Mesothelial cell of epicardium (in vitro differentiated cells): ENCODE data around the gene SETBP1. TPM values are rescaled to one million over a fixed set of nuclear protein-coding genes. Genes with fewer than 3 reads are reported as not detected.

Source experiments
- DNase-seq, 2 experiments: peaks; one replicate each; pipeline ENCODE4 v3.0.0; 2021; ENCODE audit warnings: low spot score in 2 of 2; ENCODE audit not compliant: unreplicated experiment in 2 of 2
- H3K27ac Mint-ChIP-seq: 2 replicates; pipeline ENCODE4 v1.8.0; 2021; ENCODE audit warnings: mixed read lengths
- H3K27me3 Mint-ChIP-seq: 2 replicates; pipeline ENCODE4 v1.8.0; 2021; ENCODE audit warnings: low read depth, mixed read lengths
- H3K36me3 Mint-ChIP-seq: 2 replicates; pipeline ENCODE4 v1.8.0; 2021; ENCODE audit warnings: mixed read lengths
- H3K4me1 Mint-ChIP-seq: 2 replicates; pipeline ENCODE4 v1.8.0; 2021; ENCODE audit warnings: mixed read lengths
- H3K4me3 Mint-ChIP-seq: 2 replicates; pipeline ENCODE4 v1.8.0; 2021; ENCODE audit warnings: mild to moderate bottlenecking, moderate library complexity, mixed read lengths
- H3K9me3 Mint-ChIP-seq: 2 replicates; pipeline ENCODE4 v1.8.0; 2021; ENCODE audit warnings: mixed read lengths
- CTCF ChIP-seq: fragments of 200-600 bp; sonication (generic); IDR thresholded peaks from one replicate; pipeline ENCODE4 v1.5.0; 2021; ENCODE audit warnings: antibody characterized with exemption; ENCODE audit not compliant: unreplicated experiment
- total RNA-seq: library from RNA; stranded (reverse); gene quantifications from 3 replicates; pipeline ENCODE4 v1.2.1, GENCODE V29; 2021

SETBP1 gene
- total RNA-seq, 1 donor from 2014 or later: 47.7 TPM

GRCh38 chr18:44899832-44900231 lies 219.1 kb downstream of the SETBP1 start:
- Mint-ChIP-seq H3K4me1 (peaks cover 6% of the 10 kb centered on the region), H3K36me3 (no peaks in the 10 kb centered on the region), H3K4me3 (no peak overlapping the region), H3K9me3 (peaks cover 3% of the 10 kb centered on the region), H3K27me3 (no peaks in the 10 kb centered on the region), H3K27ac (no peak overlapping the region)
- no peak for TF ChIP-seq CTCF
- DNase-seq: no peak

GRCh38 chr18:44900627-44901026 lies 219.9 kb downstream of the SETBP1 start:
- Mint-ChIP-seq H3K36me3 (no peaks in the 10 kb centered on the region), H3K27me3 (no peaks in the 10 kb centered on the region), H3K4me1 (peaks cover 6% of the 10 kb centered on the region), H3K4me3 (no peak overlapping the region), H3K27ac (no peak overlapping the region), H3K9me3 (peaks cover 4% of the 10 kb centered on the region)
- no peak for DNase-seq
- no peak for TF ChIP-seq CTCF

DNA sequence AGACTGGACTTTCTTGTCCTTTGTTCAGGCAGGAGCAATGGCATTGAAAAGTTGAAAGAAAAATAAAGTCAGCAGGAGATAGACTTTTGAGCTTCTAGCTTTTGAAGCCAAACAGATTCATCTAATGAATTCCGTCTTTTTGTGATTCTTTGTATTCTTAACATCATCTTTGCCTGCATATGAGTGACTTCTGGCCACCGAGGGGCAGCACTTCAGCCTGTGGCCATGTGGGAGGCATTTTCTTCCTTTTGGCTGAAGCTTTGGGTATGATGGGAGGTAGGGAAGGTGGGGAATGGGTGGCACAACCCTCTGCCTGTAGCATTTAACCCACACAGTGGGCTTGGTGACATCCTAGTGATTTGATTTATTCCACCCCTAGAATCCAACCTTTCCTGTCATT lies 220.6 kb downstream of the SETBP1 start:
- Mint-ChIP-seq H3K4me1 (peaks cover 6% of the 10 kb centered on the region), H3K4me3 (no peak overlapping the region), H3K27me3 (no peaks in the 10 kb centered on the region), H3K27ac (no peak overlapping the region), H3K9me3 (peaks cover 4% of the 10 kb centered on the region), H3K36me3 (no peaks in the 10 kb centered on the region)
- DNase-seq: no peak
- no peak for TF ChIP-seq CTCF

- no peak overlapping the region for H3K27ac Mint-ChIP-seq
- H3K4me1 Mint-ChIP-seq: peaks cover 6% of the 10 kb centered on the region
- H3K27me3 Mint-ChIP-seq: no peaks in the 10 kb centered on the region
- no peak for TF ChIP-seq CTCF
- H3K36me3 Mint-ChIP-seq: no peaks in the 10 kb centered on the region
- no peak for DNase-seq
- H3K4me3 Mint-ChIP-seq: no peak overlapping the region
- H3K9me3 Mint-ChIP-seq: peaks cover 4% of the 10 kb centered on the region
These were observed 222.6 kb downstream of the SETBP1 start for GRCh38 chr18:44903327-44903726.

GRCh38 chr18:44904768-44905167 lies 224.1 kb downstream of the SETBP1 start:
- Mint-ChIP-seq H3K4me3 (no peak overlapping the region), H3K4me1 (peaks cover 7% of the 10 kb centered on the region), H3K36me3 (no peaks in the 10 kb centered on the region), H3K27me3 (no peaks in the 10 kb centered on the region), H3K9me3 (peaks cover 4% of the 10 kb centered on the region), H3K27ac (no peak overlapping the region)
- no peak for TF ChIP-seq CTCF
- no peak for DNase-seq

- no peak for DNase-seq
- no peaks in the 10 kb centered on the region for H3K36me3 Mint-ChIP-seq
- H3K4me1 Mint-ChIP-seq: peaks cover 7% of the 10 kb centered on the region
- no peak for TF ChIP-seq CTCF
- H3K4me3 Mint-ChIP-seq: no peak overlapping the region
- H3K9me3 Mint-ChIP-seq: peaks cover 4% of the 10 kb centered on the region
- H3K27ac Mint-ChIP-seq: no peak overlapping the region
- no peaks in the 10 kb centered on the region for H3K27me3 Mint-ChIP-seq
These were observed 228.6 kb downstream of the SETBP1 start for GRCh38 chr18:44909191-44909719.
